GM23338 (cell line): ENCODE data around the gene TIAM1. TPM values are rescaled to one million over a fixed set of nuclear protein-coding genes. Genes with fewer than 3 reads are reported as not detected.
A peak's percentile ranks its signal among the peaks of the same experiment; 100 is the strongest.

Experiments
- ATAC-seq: fragments of 200-7000 bp; cut with Tn5 transposase; 3 replicates; pipeline ENCODE4 v1.9.1; 2020
- DNase-seq: peaks from one replicate; pipeline ENCODE4 v3.0.0-alpha.2; 2015; ENCODE audit warnings: low spot score
- H2AFZ ChIP-seq: fragments of 200-600 bp; sonication (generic); 2 replicates; pipeline ENCODE4 v1.8.0; 2016; ENCODE audit warnings: antibody characterized with exemption, mild to moderate bottlenecking, moderate library complexity
- H3F3A ChIP-seq: fragments of 200-600 bp; sonication (generic); replicated peaks from 2 replicates; pipeline ENCODE4 v1.8.0; 2017; ENCODE audit warnings: antibody characterized with exemption, mixed run types, low read depth
- H3K27ac ChIP-seq: fragments of 200-600 bp; sonication (generic); 2 replicates; pipeline ENCODE4 v1.6.1; 2016; ENCODE audit warnings: low read depth
- H3K27me3 ChIP-seq: fragments of 200-600 bp; sonication (generic); 2 replicates; pipeline ENCODE4 v1.8.0; 2016; ENCODE audit warnings: mild to moderate bottlenecking, mixed run types, moderate library complexity; ENCODE audit not compliant: insufficient read depth
- H3K36me3 ChIP-seq: fragments of 200-600 bp; sonication (generic); 2 replicates; pipeline ENCODE4 v1.8.0; 2016; ENCODE audit warnings: mild to moderate bottlenecking; ENCODE audit not compliant: insufficient read depth
- H3K4me1 ChIP-seq: fragments of 200-600 bp; sonication (generic); 2 replicates; pipeline ENCODE4 v1.8.0; 2016; ENCODE audit warnings: mild to moderate bottlenecking, moderate library complexity; ENCODE audit not compliant: insufficient read depth
- H3K4me2 ChIP-seq: fragments of 200-600 bp; sonication (generic); 2 replicates; pipeline ENCODE4 v1.7.1; 2017; ENCODE audit warnings: mixed run types
- H3K4me3 ChIP-seq: fragments of 200-600 bp; sonication (generic); 2 replicates; pipeline ENCODE4 v1.6.1; 2016; ENCODE audit warnings: mixed run types
- H3K79me2 ChIP-seq: fragments of 200-600 bp; sonication (generic); replicated peaks from 2 replicates; pipeline ENCODE4 v1.8.0; 2017; ENCODE audit warnings: mild to moderate bottlenecking; ENCODE audit not compliant: insufficient read depth
- H3K9me2 ChIP-seq: fragments of 200-600 bp; sonication (generic); 2 replicates; pipeline ENCODE4 v1.8.0; 2017; ENCODE audit not compliant: insufficient read depth
- H4K20me1 ChIP-seq: fragments of 200-600 bp; sonication (generic); replicated peaks from 2 replicates; pipeline ENCODE4 v1.8.0; 2017; ENCODE audit warnings: mild to moderate bottlenecking; ENCODE audit not compliant: insufficient read depth
- H3K27ac Mint-ChIP-seq: 2 replicates; pipeline ENCODE4 v1.8.0; 2020; ENCODE audit warnings: inconsistent platforms, mild to moderate bottlenecking, moderate library complexity, mixed read lengths
- H3K27me3 Mint-ChIP-seq: 3 replicates; pipeline ENCODE4 v1.8.0; 2022; ENCODE audit warnings: low read depth, mild to moderate bottlenecking, moderate library complexity, mixed read lengths, inconsistent platforms; ENCODE audit not compliant: insufficient read depth, poor library complexity
- H3K36me3 Mint-ChIP-seq: 3 replicates; pipeline ENCODE4 v1.8.0; 2021; ENCODE audit warnings: low read depth, mild to moderate bottlenecking, inconsistent platforms, moderate library complexity, mixed read lengths
- H3K4me1 Mint-ChIP-seq: 3 replicates; pipeline ENCODE4 v1.8.0; 2020; ENCODE audit warnings: mild to moderate bottlenecking, inconsistent platforms, mixed read lengths
- H3K4me3 Mint-ChIP-seq: 3 replicates; pipeline ENCODE4 v1.8.0; 2021; ENCODE audit warnings: moderate library complexity, mild to moderate bottlenecking, inconsistent platforms, mixed read lengths
- H3K9me3 Mint-ChIP-seq: 3 replicates; pipeline ENCODE4 v1.8.0; 2020; ENCODE audit warnings: moderate library complexity, mild to moderate bottlenecking, inconsistent platforms, mixed read lengths
- CREB1 ChIP-seq: fragments of 250-450 bp; sonication (Bioruptor Pico); IDR thresholded peaks from 2 replicates; pipeline ENCODE4 v1.5.0; 2020; ENCODE audit warnings: low read depth, mild to moderate bottlenecking, moderate library complexity
- EZH2 ChIP-seq: fragments of 200-600 bp; sonication (generic); IDR thresholded peaks from one replicate; pipeline ENCODE4 v1.8.0; 2017; ENCODE audit warnings: antibody characterized with exemption, mild to moderate bottlenecking, low read depth; ENCODE audit not compliant: unreplicated experiment
- POLR2AphosphoS5 ChIP-seq: IDR thresholded peaks from 2 replicates; pipeline ENCODE4 v1.6.1; 2016; ENCODE audit warnings: antibody characterized with exemption, low read depth
- STAT1 ChIP-seq: IDR thresholded peaks from one replicate; pipeline ENCODE4 v1.6.1; 2016; ENCODE audit warnings: antibody characterized with exemption; ENCODE audit not compliant: unreplicated experiment
- ZNF114 ChIP-seq: fragments of 250-450 bp; sonication (Bioruptor Pico); IDR thresholded peaks from 2 replicates; pipeline ENCODE4 v1.5.0; 2020; ENCODE audit warnings: mild to moderate bottlenecking, moderate library complexity
- ZNF331 ChIP-seq: fragments of 250-450 bp; sonication (Bioruptor Pico); IDR thresholded peaks from 2 replicates; pipeline ENCODE4 v1.5.0; 2020; ENCODE audit warnings: low read depth, mild to moderate bottlenecking, moderate library complexity
- polyA plus RNA-seq: library from polyadenylated mRNA; unstranded; fragments of >200 nt; fragmentation: Nextera tagmentation; extraction: Ambion mirVana; gene quantifications from 2 replicates; pipeline ENCODE4 v1.2.1, GENCODE V29; 2016
- total RNA-seq: library from RNA; depleted of rRNA; stranded (reverse); fragments of >200 nt; shearing (Covaris generic); gene quantifications from 2 replicates; pipeline ENCODE4 v1.2.3, GENCODE V29; 2014
- TF ChIP-seq, protein P1 (sequence below): IDR thresholded peaks from 2 replicates; pipeline ENCODE4 v1.6.1; 2016; ENCODE audit warnings: antibody characterized with exemption
- TF ChIP-seq, protein P2 (sequence below), 2 experiments: fragments of 200-600 bp in 1 of 2; sonication (generic) in 1 of 2; conservative IDR thresholded peaks; 2 replicates each; pipeline versions ENCODE4 v1.5.1 to v1.6.1; 2016 to 2017; ENCODE audit warnings: antibody characterized with exemption in 2 of 2, low read depth in 2 of 2, mild to moderate bottlenecking in 2 of 2, moderate library complexity in 1 of 2
- TF ChIP-seq, protein P3 (sequence below): IDR thresholded peaks from one replicate; pipeline ENCODE4 v1.6.1; 2018; ENCODE audit warnings: antibody characterized with exemption; ENCODE audit not compliant: unreplicated experiment

The TIAM1 gene
- total and polyA plus RNA-seq, 2 experiments from 2014 or later = 18.5 to 20.0 TPM

DNA sequence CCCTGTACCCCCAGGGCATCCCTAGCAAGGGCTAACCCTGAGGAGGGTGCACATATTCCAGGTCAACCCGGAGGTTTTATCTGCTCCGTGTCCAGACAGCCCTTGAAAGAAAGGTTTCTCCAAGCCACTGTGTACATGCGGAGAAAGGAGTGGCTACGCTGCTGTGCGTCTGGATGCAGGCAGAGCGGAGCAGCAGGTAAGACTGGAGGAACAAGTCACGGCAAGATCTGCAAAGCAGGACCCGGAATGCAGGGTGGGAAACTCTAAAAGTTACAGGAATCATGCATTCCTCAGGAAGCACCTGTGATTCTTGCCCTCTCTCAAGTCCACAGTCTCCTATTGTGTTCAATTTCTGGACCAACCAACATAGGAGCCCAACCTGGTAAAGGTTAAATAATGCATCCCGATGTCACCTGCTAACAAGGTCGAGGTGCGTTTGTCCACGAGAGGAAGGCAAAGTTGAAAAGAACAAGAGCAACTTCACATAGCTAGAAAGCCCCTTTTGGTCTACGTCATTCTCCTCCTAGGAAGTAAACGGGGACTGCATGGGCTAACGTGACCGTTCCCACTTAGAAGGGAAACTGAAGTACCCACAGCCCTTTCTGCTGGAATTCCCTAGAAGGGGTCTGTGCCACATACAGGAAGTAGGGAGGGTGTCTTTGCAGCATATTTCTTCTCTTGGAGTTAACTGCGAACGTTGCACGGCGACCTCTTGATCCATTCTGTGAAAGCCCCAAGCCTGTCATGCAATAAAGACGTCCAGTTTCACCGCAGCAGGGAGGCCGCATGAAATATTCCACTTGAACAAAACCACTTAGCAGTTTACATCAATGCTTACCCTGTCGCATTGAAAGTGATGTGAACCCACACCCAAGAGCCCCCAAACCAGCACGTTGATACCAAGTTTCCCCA lies 5.8 kb downstream of the TIAM1 start:
- Histone ChIP-seq H3K79me2 (peaks cover 19% of the 10 kb centered on the region; the same call in 1 of the 2 replicates), H3F3A (no peaks in the 10 kb centered on the region), H3K4me1 (peaks cover 17% of the 10 kb centered on the region), H3K4me2 (peak overlapping the region; percentile 15; the same call in 1 of the 2 replicates), H2AFZ (no peak overlapping the region), H3K27me3 (no peaks in the 10 kb centered on the region), H3K9me2 (no peaks in the 10 kb centered on the region), H3K4me3 (no peak overlapping the region), H3K27ac (peak overlapping the region; percentile 39; the same call in 1 of the 2 replicates), H3K36me3 (no peaks in the 10 kb centered on the region), H4K20me1 (peaks cover 3% of the 10 kb centered on the region; the same call in 1 of the 2 replicates)
- Mint-ChIP-seq H3K27ac (no peak overlapping the region; the same call in 1 of the 2 replicates), H3K27me3 (peaks cover 6% of the 10 kb centered on the region), H3K4me3 (no peak overlapping the region), H3K36me3 (no peaks in the 10 kb centered on the region), H3K4me1 (peaks cover 32% of the 10 kb centered on the region), H3K9me3 (no peaks in the 10 kb centered on the region)
- TF ChIP-seq, protein P1, sequence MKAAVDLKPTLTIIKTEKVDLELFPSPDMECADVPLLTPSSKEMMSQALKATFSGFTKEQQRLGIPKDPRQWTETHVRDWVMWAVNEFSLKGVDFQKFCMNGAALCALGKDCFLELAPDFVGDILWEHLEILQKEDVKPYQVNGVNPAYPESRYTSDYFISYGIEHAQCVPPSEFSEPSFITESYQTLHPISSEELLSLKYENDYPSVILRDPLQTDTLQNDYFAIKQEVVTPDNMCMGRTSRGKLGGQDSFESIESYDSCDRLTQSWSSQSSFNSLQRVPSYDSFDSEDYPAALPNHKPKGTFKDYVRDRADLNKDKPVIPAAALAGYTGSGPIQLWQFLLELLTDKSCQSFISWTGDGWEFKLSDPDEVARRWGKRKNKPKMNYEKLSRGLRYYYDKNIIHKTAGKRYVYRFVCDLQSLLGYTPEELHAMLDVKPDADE = no peak
- TF ChIP-seq CREB1 (CRISPR knock-in tag) (no peak), EZH2 (no peak), STAT1 (no peak), ZNF331 (no peak), ZNF114 (no peak), POLR2AphosphoS5 (no peak)
- TF ChIP-seq, protein P2, sequence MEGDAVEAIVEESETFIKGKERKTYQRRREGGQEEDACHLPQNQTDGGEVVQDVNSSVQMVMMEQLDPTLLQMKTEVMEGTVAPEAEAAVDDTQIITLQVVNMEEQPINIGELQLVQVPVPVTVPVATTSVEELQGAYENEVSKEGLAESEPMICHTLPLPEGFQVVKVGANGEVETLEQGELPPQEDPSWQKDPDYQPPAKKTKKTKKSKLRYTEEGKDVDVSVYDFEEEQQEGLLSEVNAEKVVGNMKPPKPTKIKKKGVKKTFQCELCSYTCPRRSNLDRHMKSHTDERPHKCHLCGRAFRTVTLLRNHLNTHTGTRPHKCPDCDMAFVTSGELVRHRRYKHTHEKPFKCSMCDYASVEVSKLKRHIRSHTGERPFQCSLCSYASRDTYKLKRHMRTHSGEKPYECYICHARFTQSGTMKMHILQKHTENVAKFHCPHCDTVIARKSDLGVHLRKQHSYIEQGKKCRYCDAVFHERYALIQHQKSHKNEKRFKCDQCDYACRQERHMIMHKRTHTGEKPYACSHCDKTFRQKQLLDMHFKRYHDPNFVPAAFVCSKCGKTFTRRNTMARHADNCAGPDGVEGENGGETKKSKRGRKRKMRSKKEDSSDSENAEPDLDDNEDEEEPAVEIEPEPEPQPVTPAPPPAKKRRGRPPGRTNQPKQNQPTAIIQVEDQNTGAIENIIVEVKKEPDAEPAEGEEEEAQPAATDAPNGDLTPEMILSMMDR (conservative IDR thresholded peaks at IDR 0.05; ENCODE audit: low read depth in 2 of 2) = no peak
- TF ChIP-seq, protein P3, sequence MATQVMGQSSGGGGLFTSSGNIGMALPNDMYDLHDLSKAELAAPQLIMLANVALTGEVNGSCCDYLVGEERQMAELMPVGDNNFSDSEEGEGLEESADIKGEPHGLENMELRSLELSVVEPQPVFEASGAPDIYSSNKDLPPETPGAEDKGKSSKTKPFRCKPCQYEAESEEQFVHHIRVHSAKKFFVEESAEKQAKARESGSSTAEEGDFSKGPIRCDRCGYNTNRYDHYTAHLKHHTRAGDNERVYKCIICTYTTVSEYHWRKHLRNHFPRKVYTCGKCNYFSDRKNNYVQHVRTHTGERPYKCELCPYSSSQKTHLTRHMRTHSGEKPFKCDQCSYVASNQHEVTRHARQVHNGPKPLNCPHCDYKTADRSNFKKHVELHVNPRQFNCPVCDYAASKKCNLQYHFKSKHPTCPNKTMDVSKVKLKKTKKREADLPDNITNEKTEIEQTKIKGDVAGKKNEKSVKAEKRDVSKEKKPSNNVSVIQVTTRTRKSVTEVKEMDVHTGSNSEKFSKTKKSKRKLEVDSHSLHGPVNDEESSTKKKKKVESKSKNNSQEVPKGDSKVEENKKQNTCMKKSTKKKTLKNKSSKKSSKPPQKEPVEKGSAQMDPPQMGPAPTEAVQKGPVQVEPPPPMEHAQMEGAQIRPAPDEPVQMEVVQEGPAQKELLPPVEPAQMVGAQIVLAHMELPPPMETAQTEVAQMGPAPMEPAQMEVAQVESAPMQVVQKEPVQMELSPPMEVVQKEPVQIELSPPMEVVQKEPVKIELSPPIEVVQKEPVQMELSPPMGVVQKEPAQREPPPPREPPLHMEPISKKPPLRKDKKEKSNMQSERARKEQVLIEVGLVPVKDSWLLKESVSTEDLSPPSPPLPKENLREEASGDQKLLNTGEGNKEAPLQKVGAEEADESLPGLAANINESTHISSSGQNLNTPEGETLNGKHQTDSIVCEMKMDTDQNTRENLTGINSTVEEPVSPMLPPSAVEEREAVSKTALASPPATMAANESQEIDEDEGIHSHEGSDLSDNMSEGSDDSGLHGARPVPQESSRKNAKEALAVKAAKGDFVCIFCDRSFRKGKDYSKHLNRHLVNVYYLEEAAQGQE = no peak
- no peak for DNase-seq
- no peak for ATAC-seq
